ENCODE results near the gene ZFPM1.

DNA sequence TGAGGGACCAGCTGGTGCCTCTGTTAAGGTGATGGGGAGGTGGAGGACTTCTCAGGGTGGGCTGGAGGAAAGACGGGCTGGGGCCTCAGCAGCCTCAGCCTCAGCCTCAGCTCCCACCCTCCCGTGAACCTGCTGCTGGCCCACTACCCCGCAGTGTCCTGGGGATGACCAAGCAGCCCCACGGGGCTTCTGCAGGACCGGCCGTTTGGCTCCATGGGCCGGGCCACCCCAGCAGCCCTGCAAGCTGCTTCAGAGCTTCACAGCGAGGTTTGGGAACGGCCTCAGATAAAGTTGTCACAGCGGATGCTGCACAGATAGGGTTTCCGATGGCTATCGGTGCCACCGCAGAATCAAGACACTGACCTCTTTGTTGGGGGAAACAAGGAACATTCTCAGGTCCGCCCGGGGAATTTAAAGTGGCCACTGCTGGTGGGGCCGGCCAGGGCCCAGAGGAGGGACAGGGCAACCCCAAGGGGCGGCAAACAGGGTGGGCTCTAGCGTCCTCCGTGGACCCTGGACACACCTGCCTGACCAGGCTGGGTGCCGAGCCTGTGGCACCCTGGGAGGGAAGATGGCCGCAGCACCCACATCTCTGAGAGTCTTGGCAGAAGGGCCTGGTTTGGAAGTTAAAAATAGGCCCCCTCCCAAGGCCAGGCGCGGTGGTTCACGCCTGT, 69.3 kb downstream of the ZFPM1 start:
- TF ChIP-seq ZNF274 (IDR thresholded peaks at IDR 0.05; ENCODE audit: low read depth, low read length), result no peak
- TF ChIP-seq SUZ12 (IDR thresholded peaks at IDR 0.05; ENCODE audit: extremely low read depth, insufficient read depth, insufficient read length), result no peak
